Activated CD4-positive, alpha-beta T cell treated with anti-CD3 and anti-CD28 coated beads, Interleukin-2, amount 10 ng/mL, durations not matched to agents 7 days and 5 days (primary cell): ENCODE data around the gene SLC9A8. TPM values are rescaled to one million over a fixed set of nuclear protein-coding genes. Genes with fewer than 3 reads are reported as not detected.

Experiments
- CTCF ChIA-PET: fragments of 350-600 bp; sonication (Branson Sonifier 250); formaldehyde crosslinking; loops from one replicate; lab custom pipeline; 2021; ENCODE audit warnings: antibody characterized with exemption; lab: Charles Lee
- POLR2A ChIA-PET: fragments of 350-600 bp; sonication (Branson Sonifier 250); formaldehyde crosslinking; loops from one replicate; lab custom pipeline; 2021; ENCODE audit warnings: antibody characterized with exemption; lab: Charles Lee
- DNase-seq: peaks from one replicate; pipeline ENCODE4 v3.0.0-alpha.2; 2020
- H3K27ac Mint-ChIP-seq: one replicate; pipeline ENCODE4 v1.8.0; 2021; ENCODE audit warnings: mild to moderate bottlenecking, moderate library complexity, mixed read lengths
- H3K27me3 Mint-ChIP-seq: one replicate; pipeline ENCODE4 v1.8.0; 2021; ENCODE audit warnings: mixed read lengths
- H3K36me3 Mint-ChIP-seq: one replicate; pipeline ENCODE4 v1.8.0; 2021; ENCODE audit warnings: low read depth, mixed read lengths
- H3K4me1 Mint-ChIP-seq: one replicate; pipeline ENCODE4 v1.8.0; 2021; ENCODE audit warnings: mixed read lengths
- H3K4me3 Mint-ChIP-seq: one replicate; pipeline ENCODE4 v1.8.0; 2021; ENCODE audit warnings: mild to moderate bottlenecking, moderate library complexity, mixed read lengths
- H3K9me3 Mint-ChIP-seq: one replicate; pipeline ENCODE4 v1.8.0; 2021; ENCODE audit warnings: mixed read lengths
- total RNA-seq, 2 experiments: library from RNA; stranded (reverse); gene quantifications; one replicate each; pipeline ENCODE4 v1.2.3, GENCODE V29; 2021

SLC9A8 gene
- total RNA-seq, 2 experiments from 2014 or later, result 21.4 to 23.1 TPM

DNA sequence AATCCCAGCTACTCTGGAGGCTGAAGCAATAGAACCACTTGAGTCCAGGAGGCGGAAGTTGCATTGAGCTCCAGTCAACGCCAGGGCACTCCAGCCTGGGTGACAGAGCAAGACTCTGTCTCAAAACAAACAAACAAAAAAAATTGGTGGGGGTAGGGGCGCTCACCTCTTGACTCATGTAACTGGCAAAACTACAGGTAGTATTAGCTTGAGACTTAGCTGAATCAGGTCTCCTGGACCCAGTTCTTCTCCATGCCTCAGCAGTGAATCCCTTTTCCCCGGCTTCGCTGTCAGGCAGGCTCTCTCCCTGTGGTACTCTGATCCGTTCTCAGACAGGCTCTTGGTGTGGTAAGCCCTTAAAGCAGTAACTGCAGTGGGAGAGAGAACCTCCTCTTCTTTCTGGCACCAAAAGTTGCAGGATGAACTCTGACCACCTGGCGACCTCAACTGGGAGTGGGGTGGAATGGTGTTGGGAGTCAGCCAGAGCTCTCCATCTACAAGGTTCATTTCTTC lies 12.9 kb downstream of the SLC9A8 start:
- POLR2A ChIA-PET, result no interaction called here
- Mint-ChIP-seq H3K9me3 (no peaks in the 10 kb centered on the region), H3K36me3 (peaks cover 56% of the 10 kb centered on the region), H3K4me3 (no peak overlapping the region), H3K27ac (no peak overlapping the region), H3K4me1 (peaks cover 50% of the 10 kb centered on the region), H3K27me3 (no peaks in the 10 kb centered on the region)
- CTCF ChIA-PET, result interaction anchor here (0.8 to 1.5 kb wide), 3 partner anchors 11 to 215 kb away, joined by 3 read pairs; no protein-coding TSS in a partner anchor
- no peak for DNase-seq

DNA sequence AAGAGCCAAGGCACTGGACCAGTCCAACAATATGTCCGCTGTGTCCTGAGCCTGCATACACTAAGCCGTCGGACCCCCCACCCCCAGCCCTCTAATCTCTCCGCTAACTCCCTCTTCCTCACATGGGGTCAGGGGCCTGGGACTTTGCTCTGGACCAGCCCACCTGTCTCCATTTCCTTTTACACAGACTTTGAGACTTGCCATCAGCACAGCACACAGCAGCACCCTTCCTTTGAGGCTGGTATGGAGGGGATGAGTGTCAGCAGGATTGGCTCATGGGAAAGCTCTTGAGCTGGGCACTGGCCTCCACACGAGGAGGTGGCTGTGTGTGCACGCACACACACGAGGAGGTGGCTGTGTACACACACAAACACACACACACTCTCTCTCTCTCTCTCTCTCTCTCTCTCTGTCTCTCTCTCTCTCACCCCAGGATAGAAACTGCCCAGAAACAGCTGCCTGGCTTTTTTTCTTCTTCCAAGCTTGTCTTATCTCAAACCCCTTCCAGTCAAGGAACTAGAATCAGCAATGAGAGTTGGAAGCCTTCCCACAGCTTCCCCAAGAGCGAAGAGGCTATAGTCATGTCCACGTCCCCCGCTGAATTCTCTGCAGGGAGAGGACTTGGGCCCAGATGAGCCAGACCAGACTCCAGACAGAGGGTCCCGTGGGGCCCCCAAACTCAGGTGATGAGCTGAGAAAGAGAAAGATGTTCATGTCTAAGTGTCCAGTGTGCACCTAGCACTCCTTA lies 18.6 kb downstream of the SLC9A8 start:
- Mint-ChIP-seq H3K9me3 (no peaks in the 10 kb centered on the region), H3K27me3 (no peaks in the 10 kb centered on the region), H3K4me3 (no peak overlapping the region), H3K4me1 (peaks cover 3% of the 10 kb centered on the region), H3K27ac (peak overlapping the region; percentile 0), H3K36me3 (peaks cover 27% of the 10 kb centered on the region)
- ChIA-PET POLR2A (no interaction called here), CTCF (interaction anchor here (0.6 to 1.5 kb wide), 4 partner anchors 18 to 654 kb away, joined by 3 to 5 read pairs (median 4); partner anchors contain the start of gene SLC9A8)
- DNase-seq, result no peak

DNA sequence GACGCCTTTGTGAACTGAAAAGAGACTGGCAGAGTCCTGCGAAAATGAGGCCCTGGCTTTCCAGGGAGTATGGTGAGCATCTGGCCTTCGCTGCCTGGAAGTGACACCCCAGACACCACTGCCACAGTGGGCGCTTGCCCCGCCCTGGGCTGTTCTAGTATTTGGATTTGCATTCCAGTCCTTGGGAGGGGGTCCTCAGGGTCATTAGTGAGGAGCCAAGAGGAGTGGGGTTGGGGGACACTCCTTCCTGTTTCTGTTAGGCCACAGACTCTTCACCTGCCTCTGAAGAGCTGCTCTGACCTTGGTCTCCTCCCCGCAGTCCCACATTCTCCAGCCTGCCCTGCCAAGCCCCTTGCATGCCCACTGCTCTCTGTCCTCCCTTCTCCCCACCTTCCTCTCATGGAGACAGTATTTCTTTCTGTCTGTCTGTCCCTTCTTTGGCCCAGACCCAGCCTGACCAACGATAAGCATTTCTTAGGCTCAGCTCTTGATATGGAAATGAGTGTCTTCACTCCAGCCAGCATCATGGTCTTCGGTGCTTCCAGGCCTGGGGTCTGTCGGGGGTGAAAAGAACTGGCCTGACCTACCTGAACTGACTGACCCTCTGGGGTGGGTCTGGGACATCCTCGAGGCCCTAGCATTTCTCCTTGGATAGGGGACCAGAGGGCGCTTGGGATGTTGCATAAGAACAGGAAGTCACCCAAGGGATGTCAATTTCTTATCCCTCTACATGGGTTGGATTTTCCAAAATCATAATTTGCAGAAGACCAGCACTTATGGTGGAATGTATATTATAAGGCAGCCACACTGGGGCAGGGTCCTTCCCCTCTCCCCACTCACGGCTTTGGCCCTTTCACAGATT lies 19.4 kb downstream of the SLC9A8 start:
- H3K4me1 Mint-ChIP-seq, result peaks cover 3% of the 10 kb centered on the region
- H3K9me3 Mint-ChIP-seq, result no peaks in the 10 kb centered on the region
- ChIA-PET POLR2A (interaction anchor here (0.6 kb wide), 2 partner anchors 21 to 202 kb away, joined by 3 to 5 read pairs; no protein-coding TSS in a partner anchor), CTCF (no interaction called here)
- H3K27ac Mint-ChIP-seq, result no peak overlapping the region
- H3K4me3 Mint-ChIP-seq, result no peak overlapping the region
- DNase-seq, result no peak
- peaks cover 24% of the 10 kb centered on the region for H3K36me3 Mint-ChIP-seq
- no peaks in the 10 kb centered on the region for H3K27me3 Mint-ChIP-seq

DNA sequence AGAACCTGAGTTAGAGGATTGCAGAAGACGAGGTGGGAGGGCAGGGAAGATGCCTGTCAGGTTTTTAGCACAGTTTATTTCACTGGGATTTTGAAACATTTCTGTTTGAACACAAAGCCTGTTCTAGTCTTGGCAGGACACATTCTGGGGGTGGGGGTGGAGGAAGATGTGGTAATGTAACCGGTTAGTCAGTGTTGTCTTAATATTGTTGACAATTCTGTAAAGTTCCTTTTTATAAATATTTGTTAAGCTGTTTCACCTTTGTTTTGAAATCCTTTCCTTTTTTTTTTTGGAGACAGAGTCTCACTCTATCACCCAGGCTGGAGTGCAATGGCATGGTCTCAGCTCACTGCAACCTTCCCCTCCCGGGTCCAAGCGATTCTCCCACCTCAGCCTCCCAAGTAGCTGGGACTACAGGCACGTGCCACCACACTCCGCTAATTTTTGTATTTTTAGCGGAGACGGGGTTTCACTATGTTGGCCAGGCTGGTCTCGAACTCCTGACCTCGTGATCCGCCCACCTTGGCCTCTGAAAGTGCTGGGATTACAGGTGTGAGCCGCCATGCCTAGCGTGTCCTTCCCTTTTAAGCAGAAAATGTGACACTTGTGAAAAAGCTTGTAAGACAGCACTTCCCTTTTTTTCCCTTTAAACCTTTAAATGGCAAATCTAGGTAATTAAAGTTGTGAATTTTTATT lies 20.2 kb downstream of the SLC9A8 start:
- ChIA-PET POLR2A (interaction anchor here (0.6 to 1.1 kb wide), 4 partner anchors 16 to 217 kb away, joined by 3 to 5 read pairs (median 3); no protein-coding TSS in a partner anchor), CTCF (interaction anchor here (1.1 kb wide), 1 partner anchor 33 kb away, joined by 3 read pairs; no protein-coding TSS in a partner anchor)
- DNase-seq, result no peak
- Mint-ChIP-seq H3K9me3 (no peaks in the 10 kb centered on the region), H3K4me3 (no peak overlapping the region), H3K27me3 (no peaks in the 10 kb centered on the region), H3K4me1 (peaks cover 3% of the 10 kb centered on the region), H3K27ac (no peak overlapping the region), H3K36me3 (peaks cover 24% of the 10 kb centered on the region)

DNA sequence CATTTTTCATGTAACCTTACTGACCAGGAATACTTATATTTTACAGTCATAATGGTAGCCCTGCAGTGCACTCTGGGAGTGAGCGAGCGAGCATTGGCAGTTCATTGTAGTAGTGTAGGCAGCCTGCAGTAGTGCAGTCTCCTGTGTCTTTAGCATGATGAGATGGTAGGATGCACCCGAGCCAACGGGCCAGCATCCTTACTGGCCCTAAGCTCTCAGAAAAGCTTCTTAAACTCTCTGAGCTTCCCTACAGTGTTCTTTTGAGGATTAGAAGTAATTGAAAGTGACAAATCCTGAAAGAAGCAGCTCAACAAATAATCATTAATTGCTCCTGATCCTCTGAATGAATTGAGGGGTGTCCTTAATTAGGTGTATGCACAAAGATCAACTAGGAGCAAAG lies 20.9 kb downstream of the SLC9A8 start:
- DNase-seq, result no peak
- H3K36me3 Mint-ChIP-seq, result peaks cover 24% of the 10 kb centered on the region
- peaks cover 3% of the 10 kb centered on the region for H3K4me1 Mint-ChIP-seq
- no peaks in the 10 kb centered on the region for H3K27me3 Mint-ChIP-seq
- no peaks in the 10 kb centered on the region for H3K9me3 Mint-ChIP-seq
- no peak overlapping the region for H3K27ac Mint-ChIP-seq
- no peak overlapping the region for H3K4me3 Mint-ChIP-seq
- POLR2A ChIA-PET, result interaction anchor here (1.1 kb wide), 1 partner anchor 17 kb away, joined by 3 read pairs; no protein-coding TSS in a partner anchor
- CTCF ChIA-PET, result interaction anchor here (0.6 to 1.1 kb wide), 2 partner anchors 33 to 40 kb away, joined by 3 read pairs; no protein-coding TSS in a partner anchor

DNA sequence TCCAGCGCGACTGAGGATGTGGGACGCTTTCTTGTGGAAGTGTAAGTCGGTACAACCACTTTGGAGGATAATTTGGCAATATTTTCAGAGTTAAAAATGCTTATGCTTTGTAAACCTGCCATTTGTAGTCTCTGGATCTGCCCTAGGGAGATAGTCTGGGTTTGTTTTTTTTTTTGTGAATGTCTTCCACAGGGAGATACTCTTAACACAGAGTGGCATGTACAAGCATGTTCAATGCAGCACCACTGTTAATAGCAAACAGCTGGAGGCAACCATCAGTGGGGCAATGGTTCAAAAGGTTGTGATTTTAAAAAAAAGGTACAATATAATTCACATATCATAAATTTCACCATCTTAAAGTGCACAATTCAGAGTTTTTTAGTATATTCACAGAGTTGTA lies 22.4 kb downstream of the SLC9A8 start:
- H3K27me3 Mint-ChIP-seq, result no peaks in the 10 kb centered on the region
- ChIA-PET POLR2A (no interaction called here), CTCF (no interaction called here)
- no peaks in the 10 kb centered on the region for H3K9me3 Mint-ChIP-seq
- H3K4me3 Mint-ChIP-seq, result no peak overlapping the region
- no peak for DNase-seq
- H3K4me1 Mint-ChIP-seq, result peaks cover 2% of the 10 kb centered on the region
- no peak overlapping the region for H3K27ac Mint-ChIP-seq
- H3K36me3 Mint-ChIP-seq, result peaks cover 23% of the 10 kb centered on the region

DNA sequence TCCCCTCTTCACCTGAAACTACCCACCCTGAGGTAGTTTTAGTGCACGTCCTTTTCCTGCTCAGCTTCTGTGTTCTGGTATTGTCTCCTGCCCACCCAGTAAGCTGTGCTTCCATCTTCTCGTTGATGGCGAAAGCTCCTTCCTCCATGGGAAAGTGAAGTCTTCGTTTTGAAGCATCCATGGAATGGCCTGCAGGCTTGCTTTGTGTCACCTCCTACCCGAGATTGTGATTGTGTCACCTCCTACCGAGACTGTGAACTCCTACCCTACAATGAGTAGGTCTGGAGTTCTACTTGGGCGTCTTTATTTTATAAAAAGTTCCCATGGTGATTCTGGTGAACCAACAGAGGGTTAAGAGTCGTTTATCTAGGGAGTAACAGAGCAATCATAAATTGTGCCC lies 25.9 kb downstream of the SLC9A8 start:
- no peaks in the 10 kb centered on the region for H3K27me3 Mint-ChIP-seq
- H3K4me3 Mint-ChIP-seq, result no peak overlapping the region
- CTCF ChIA-PET, result interaction anchor here (1.0 to 2.4 kb wide), 3 partner anchors 8 to 297 kb away, joined by 3 to 9 read pairs (median 5); no protein-coding TSS in a partner anchor
- DNase-seq, result no peak
- H3K9me3 Mint-ChIP-seq, result no peaks in the 10 kb centered on the region
- no peak overlapping the region for H3K27ac Mint-ChIP-seq
- POLR2A ChIA-PET, result no interaction called here
- H3K36me3 Mint-ChIP-seq, result peaks cover 26% of the 10 kb centered on the region
- H3K4me1 Mint-ChIP-seq, result peaks cover 2% of the 10 kb centered on the region

DNA sequence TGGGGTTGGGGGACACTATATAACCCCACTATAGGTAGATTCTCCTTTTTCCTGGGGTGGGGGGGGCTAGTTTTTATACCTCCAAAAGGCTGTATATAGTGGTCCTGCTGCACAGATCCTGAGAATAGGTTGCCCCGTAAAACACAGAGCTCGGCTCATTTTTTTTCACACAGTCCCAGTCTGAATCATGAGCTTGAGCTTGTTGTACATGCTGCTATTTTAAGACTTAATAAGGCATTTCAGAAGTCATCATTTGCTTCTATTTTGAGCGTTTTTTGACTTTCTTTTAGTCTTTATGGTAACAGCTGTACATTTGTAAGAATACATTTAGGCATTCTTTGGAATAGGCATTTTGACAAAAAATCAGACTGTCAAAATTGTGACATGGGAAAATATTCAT lies 30.5 kb downstream of the SLC9A8 start:
- POLR2A ChIA-PET, result no interaction called here
- DNase-seq, result no peak
- H3K27me3 Mint-ChIP-seq, result no peaks in the 10 kb centered on the region
- H3K4me1 Mint-ChIP-seq, result peaks cover 3% of the 10 kb centered on the region
- no peaks in the 10 kb centered on the region for H3K9me3 Mint-ChIP-seq
- no peak overlapping the region for H3K27ac Mint-ChIP-seq
- CTCF ChIA-PET, result interaction anchor here (0.5 to 0.7 kb wide), 2 partner anchors 172 to 1103 kb away, joined by 3 to 5 read pairs; no protein-coding TSS in a partner anchor
- H3K4me3 Mint-ChIP-seq, result no peak overlapping the region
- H3K36me3 Mint-ChIP-seq, result peaks cover 24% of the 10 kb centered on the region

DNA sequence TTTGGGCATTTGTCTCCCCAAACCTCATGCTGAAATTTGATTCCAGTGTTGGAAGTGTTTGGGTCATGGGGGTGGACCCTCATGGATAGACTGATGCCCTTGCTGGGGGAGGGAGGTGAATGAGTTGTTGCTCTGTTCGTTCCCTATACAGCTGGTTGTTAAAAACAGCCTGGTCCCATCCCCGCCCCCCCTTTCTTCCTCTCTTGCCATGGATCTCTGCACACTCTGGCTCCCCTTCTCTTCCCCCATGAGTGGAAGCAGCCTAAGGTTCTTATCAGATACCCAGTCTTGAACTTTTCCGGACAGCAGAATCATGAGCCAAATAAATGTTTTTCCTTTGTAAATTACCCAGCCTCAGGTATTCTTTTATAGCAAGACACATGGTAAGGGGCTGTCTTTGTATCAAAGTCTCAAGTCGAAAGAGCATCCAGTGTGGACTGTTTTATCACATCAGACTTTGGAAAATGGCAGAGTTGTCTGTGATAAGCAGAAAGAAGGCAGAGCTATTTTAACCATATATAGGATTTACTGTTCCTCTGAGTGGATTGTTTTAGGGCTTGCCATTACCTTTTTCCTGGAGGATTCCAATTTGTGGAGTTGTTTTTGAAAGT lies 31.2 kb downstream of the SLC9A8 start:
- no peaks in the 10 kb centered on the region for H3K27me3 Mint-ChIP-seq
- H3K9me3 Mint-ChIP-seq, result no peaks in the 10 kb centered on the region
- no peak overlapping the region for H3K27ac Mint-ChIP-seq
- H3K4me1 Mint-ChIP-seq, result peaks cover 6% of the 10 kb centered on the region
- no peak for DNase-seq
- peaks cover 31% of the 10 kb centered on the region for H3K36me3 Mint-ChIP-seq
- POLR2A ChIA-PET, result no interaction called here
- CTCF ChIA-PET, result interaction anchor here (0.5 to 1.5 kb wide), 5 partner anchors 10 to 1103 kb away, joined by 3 to 5 read pairs (median 3); no protein-coding TSS in a partner anchor
- H3K4me3 Mint-ChIP-seq, result no peak overlapping the region

DNA sequence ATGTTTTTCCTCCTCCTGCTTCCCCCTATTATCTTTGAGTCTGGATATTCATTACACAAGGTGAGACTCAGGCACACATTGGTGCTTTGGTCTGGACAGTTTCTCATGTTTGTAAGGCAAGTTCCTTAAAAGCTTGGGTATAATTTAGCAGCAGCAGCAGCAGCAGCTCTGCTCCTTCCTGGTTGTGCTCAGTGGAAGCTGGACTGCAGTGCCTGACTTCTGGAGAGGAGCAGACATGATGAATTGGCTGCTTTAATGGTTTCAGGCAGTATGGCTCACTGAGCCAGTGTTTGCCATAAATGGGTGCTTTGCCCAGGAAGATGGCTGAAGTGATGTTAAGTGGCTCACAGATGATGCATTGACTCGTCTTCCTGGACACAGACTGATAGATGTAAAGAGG lies 32.4 kb downstream of the SLC9A8 start:
- peaks cover 15% of the 10 kb centered on the region for H3K4me1 Mint-ChIP-seq
- H3K9me3 Mint-ChIP-seq, result no peaks in the 10 kb centered on the region
- H3K27ac Mint-ChIP-seq, result peak overlapping the region; percentile 54
- ChIA-PET POLR2A (no interaction called here), CTCF (interaction anchor here (0.6 to 2.2 kb wide), 7 partner anchors 9 to 538 kb away, joined by 3 to 15 read pairs (median 5); no protein-coding TSS in a partner anchor)
- no peaks in the 10 kb centered on the region for H3K27me3 Mint-ChIP-seq
- H3K4me3 Mint-ChIP-seq, result no peak overlapping the region
- peaks cover 34% of the 10 kb centered on the region for H3K36me3 Mint-ChIP-seq
- DNase-seq, result no peak

DNA sequence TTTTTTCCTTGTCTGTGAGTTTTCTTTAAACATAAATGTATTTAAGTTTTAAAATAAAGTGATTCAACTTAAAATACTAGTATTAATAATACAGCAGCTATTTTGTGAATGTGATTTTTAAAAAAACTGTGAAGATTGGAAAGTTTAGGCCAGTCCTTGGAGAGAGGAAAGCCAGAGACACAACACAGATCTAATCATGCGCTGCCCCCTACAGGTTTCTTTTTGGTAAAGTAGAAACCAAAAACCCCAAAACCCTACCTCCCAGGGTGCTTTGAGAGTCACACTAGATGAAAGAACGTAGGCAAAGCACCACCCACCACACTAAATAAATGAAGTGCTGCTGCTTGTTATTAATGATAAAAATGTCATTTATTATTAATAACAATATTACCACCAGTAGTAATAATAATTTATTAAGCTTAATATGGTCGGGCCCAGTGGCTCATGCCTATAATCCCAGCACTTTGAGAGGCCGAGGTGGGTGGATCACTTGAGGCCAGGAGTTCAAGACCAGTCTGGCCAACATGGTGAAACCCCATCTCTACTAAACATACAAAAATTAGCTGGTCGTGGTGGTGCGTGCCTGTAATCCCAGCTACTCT lies 33.7 kb downstream of the SLC9A8 start:
- Mint-ChIP-seq H3K9me3 (no peaks in the 10 kb centered on the region), H3K4me3 (no peak overlapping the region), H3K4me1 (peaks cover 28% of the 10 kb centered on the region), H3K36me3 (peaks cover 42% of the 10 kb centered on the region), H3K27me3 (no peaks in the 10 kb centered on the region), H3K27ac (no peak overlapping the region)
- peak; percentile 78 for DNase-seq
- ChIA-PET POLR2A (no interaction called here), CTCF (interaction anchor here (0.5 to 2.2 kb wide), 14 partner anchors 9 to 309 kb away, joined by 3 to 15 read pairs (median 3); no protein-coding TSS in a partner anchor)
